ENCODE results near the gene ERF. TPM values are rescaled to one million over a fixed set of nuclear protein-coding genes. Genes with fewer than 3 reads are reported as not detected.

The ERF gene
- total and polyA plus RNA-seq, 2 donors (not counting 1 experiment from before 2014, with no cell fraction given), result 48.6 to 51.5 TPM

DNA sequence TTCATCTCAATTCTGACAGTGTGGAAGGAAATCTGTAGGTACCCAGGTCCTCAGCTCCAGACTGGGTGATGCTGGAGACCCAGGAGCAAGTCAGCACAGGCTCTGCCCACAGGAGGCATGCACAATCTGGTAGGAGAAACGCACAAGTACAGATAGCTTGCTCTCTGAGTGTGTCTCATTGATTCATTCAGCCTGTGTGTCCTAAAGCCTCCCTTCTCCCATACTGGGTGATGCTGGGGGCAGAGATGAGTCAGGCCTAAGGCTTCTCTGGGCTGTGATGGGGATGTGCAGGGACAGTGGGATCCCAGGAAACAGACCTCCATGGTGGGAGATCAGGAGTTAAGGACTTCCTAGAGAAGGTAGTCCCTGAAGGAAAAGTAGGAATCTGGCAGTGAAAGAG lies 28.0 kb downstream of the ERF start:
- H3K4me1 ChIP-seq (ENCODE audit: control insufficient read depth in 2 of 2, insufficient read depth in 2 of 2, low read length in 2 of 2), result no peaks in the 10 kb centered on the region
- H3K36me3 ChIP-seq (replicated peaks in 1 of 2; ENCODE audit: control extremely low read depth in 1 of 2, control insufficient read depth in 1 of 2, extremely low read depth in 1 of 2, insufficient read depth in 2 of 2, low read length in 1 of 2), result peaks cover 0 to 62% of the 10 kb centered on the region in 2 experiments
- ATAC-seq (ENCODE audit: low read depth), result no peak
- WGBS (ENCODE audit: insufficient coverage), result 83% methylated on average over 1 of the region's 1 CpG
- no peak for DNase-seq
- Mint-ChIP-seq H3K4me3 (no peak overlapping the region), H3K27ac (no peak overlapping the region), H3K27me3 (no peaks in the 10 kb centered on the region), H3K4me1 (peaks cover 16% of the 10 kb centered on the region), H3K9me3 (ENCODE audit: insufficient read depth) (no peaks in the 10 kb centered on the region)
- H2AFZ ChIP-seq (ENCODE audit: insufficient read depth, low read depth, low read length, poor library complexity, severe bottlenecking), result no peak overlapping the region
- ChIA-PET CTCF (interaction anchor here (0.9 kb wide), 1 partner anchor 118 kb away, joined by 4 read pairs; no protein-coding TSS in a partner anchor), POLR2A (no interaction called here)
- peaks cover 73% of the 10 kb centered on the region for H4K20me1 ChIP-seq (ENCODE audit: control insufficient read depth, insufficient read depth, low read length, poor library complexity, severe bottlenecking)
- H3K9me3 ChIP-seq (ENCODE audit: control extremely low read depth in 1 of 3, control insufficient read depth in 2 of 3, insufficient read depth in 1 of 3, low read length in 2 of 3), result no peaks in the 10 kb centered on the region
- H3K79me2 ChIP-seq (ENCODE audit: control insufficient read depth, insufficient read depth, low read length), result peaks cover 47% of the 10 kb centered on the region
- H3K27ac ChIP-seq (ENCODE audit: low read length in 2 of 2), result no peak overlapping the region
- H3K4me3 ChIP-seq (ENCODE audit: control extremely low read depth in 1 of 5, extremely low read depth in 1 of 5, insufficient read depth in 1 of 5, low read depth in 2 of 5, low read length in 4 of 5), result no peak overlapping the region
- no peaks in the 10 kb centered on the region for H3K27me3 ChIP-seq (replicated peaks in 1 of 4; ENCODE audit: control extremely low read depth in 1 of 4, control insufficient read depth in 3 of 4, insufficient read depth in 4 of 4, low read length in 3 of 4)
- no peak overlapping the region for H3K9ac ChIP-seq (ENCODE audit: low read length)
- no peak overlapping the region for H3K4me2 ChIP-seq (replicated peaks; ENCODE audit: low read depth, low read length, poor library complexity, severe bottlenecking)
- TF ChIP-seq, protein P1, sequence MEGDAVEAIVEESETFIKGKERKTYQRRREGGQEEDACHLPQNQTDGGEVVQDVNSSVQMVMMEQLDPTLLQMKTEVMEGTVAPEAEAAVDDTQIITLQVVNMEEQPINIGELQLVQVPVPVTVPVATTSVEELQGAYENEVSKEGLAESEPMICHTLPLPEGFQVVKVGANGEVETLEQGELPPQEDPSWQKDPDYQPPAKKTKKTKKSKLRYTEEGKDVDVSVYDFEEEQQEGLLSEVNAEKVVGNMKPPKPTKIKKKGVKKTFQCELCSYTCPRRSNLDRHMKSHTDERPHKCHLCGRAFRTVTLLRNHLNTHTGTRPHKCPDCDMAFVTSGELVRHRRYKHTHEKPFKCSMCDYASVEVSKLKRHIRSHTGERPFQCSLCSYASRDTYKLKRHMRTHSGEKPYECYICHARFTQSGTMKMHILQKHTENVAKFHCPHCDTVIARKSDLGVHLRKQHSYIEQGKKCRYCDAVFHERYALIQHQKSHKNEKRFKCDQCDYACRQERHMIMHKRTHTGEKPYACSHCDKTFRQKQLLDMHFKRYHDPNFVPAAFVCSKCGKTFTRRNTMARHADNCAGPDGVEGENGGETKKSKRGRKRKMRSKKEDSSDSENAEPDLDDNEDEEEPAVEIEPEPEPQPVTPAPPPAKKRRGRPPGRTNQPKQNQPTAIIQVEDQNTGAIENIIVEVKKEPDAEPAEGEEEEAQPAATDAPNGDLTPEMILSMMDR (IDR thresholded peaks at IDR 0.05), result no peak
- intact Hi-C loops (cut with micrococcal nuclease), result no loop called here

DNA sequence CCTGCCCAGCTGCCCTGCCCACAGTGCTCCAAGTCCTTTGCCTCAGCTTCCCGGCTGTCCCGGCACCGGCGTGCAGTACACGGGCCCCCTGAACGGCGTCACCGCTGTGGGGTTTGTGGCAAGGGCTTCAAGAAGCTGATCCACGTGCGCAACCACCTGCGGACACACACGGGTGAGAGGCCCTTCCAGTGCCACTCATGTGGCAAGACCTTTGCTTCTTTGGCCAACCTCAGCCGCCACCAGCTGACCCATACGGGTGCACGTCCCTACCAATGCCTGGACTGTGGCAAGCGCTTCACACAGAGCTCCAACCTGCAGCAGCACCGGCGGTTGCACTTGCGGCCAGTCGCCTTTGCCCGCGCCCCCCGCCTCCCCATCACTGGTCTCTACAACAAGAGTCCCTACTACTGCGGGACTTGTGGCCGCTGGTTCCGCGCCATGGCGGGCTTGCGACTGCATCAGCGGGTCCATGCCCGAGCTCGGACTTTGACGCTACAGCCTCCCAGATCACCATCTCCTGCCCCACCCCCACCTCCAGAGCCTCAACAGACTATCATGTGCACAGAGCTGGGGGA lies 29.1 kb downstream of the ERF start:
- H2AFZ ChIP-seq (ENCODE audit: insufficient read depth, low read depth, low read length, poor library complexity, severe bottlenecking), result no peak overlapping the region
- H4K20me1 ChIP-seq (ENCODE audit: control insufficient read depth, insufficient read depth, low read length, poor library complexity, severe bottlenecking), result peaks cover 69% of the 10 kb centered on the region
- Mint-ChIP-seq H3K4me1 (peaks cover 19% of the 10 kb centered on the region), H3K4me3 (no peak overlapping the region), H3K27me3 (no peaks in the 10 kb centered on the region), H3K9me3 (ENCODE audit: insufficient read depth) (no peaks in the 10 kb centered on the region), H3K27ac (no peak overlapping the region)
- ATAC-seq (ENCODE audit: low read depth), result no peak
- ChIA-PET CTCF (interaction anchor here (0.8 kb wide), 1 partner anchor 71 kb away, joined by 3 read pairs; no protein-coding TSS in a partner anchor), POLR2A (no interaction called here)
- 97% methylated on average over 32 of the region's 33 CpGs for WGBS (ENCODE audit: insufficient coverage)
- peaks cover 4 to 7% of the 10 kb centered on the region in 2 donors for H3K4me1 ChIP-seq (ENCODE audit: control insufficient read depth in 2 of 2, insufficient read depth in 2 of 2, low read length in 2 of 2)
- no peak overlapping the region for H3K4me2 ChIP-seq (replicated peaks; ENCODE audit: low read depth, low read length, poor library complexity, severe bottlenecking)
- H3K79me2 ChIP-seq (ENCODE audit: control insufficient read depth, insufficient read depth, low read length), result peaks cover 56% of the 10 kb centered on the region
- intact Hi-C loops (cut with micrococcal nuclease), result no loop called here
- no peak overlapping the region for H3K4me3 ChIP-seq (ENCODE audit: control extremely low read depth in 1 of 5, extremely low read depth in 1 of 5, insufficient read depth in 1 of 5, low read depth in 2 of 5, low read length in 4 of 5)
- peaks cover 0 to 51% of the 10 kb centered on the region in 2 experiments for H3K36me3 ChIP-seq (replicated peaks in 1 of 2; ENCODE audit: control extremely low read depth in 1 of 2, control insufficient read depth in 1 of 2, extremely low read depth in 1 of 2, insufficient read depth in 2 of 2, low read length in 1 of 2)
- H3K27ac ChIP-seq (ENCODE audit: low read length in 2 of 2), result no peak overlapping the region
- no peaks in the 10 kb centered on the region for H3K9me3 ChIP-seq (ENCODE audit: control extremely low read depth in 1 of 3, control insufficient read depth in 2 of 3, insufficient read depth in 1 of 3, low read length in 2 of 3)
- no peak for DNase-seq
- TF ChIP-seq EZH2 (IDR thresholded peaks at IDR 0.05; ENCODE audit: borderline replicate concordance, insufficient read depth, low read depth, low read length, poor library complexity, severe bottlenecking), result no peak
- TF ChIP-seq, protein P1 (IDR thresholded peaks at IDR 0.05), result no peak
- H3K27me3 ChIP-seq (replicated peaks in 1 of 4; ENCODE audit: control extremely low read depth in 1 of 4, control insufficient read depth in 3 of 4, insufficient read depth in 4 of 4, low read length in 3 of 4), result no peaks in the 10 kb centered on the region
- H3K9ac ChIP-seq (ENCODE audit: low read length), result no peak overlapping the region

Data from B cell (primary cell).